Astrocyte (in vitro differentiated cells and primary cell): ENCODE measurements around the gene DDRGK1. TPM values are rescaled to one million over a fixed set of nuclear protein-coding genes. Genes with fewer than 3 reads are reported as not detected.

ENCODE experiments used
- DNase-seq: peaks from one replicate; pipeline ENCODE4 v3.0.0-alpha.2; 2010; ENCODE audit warnings: low read depth
- FAIRE-seq: peaks from 2 replicates; lab custom pipeline; 2011; peaks lifted over from hg19 to GRCh38; lab: Jason Lieb, UNC
- H2AFZ ChIP-seq: 2 replicates; pipeline ENCODE4 v1.6.0; 2012; ENCODE audit warnings: low read depth, low read length, inconsistent platforms
- H3K27ac ChIP-seq: 2 replicates; pipeline ENCODE4 v1.5.1; 2011; ENCODE audit warnings: low read depth, low read length, inconsistent platforms
- H3K27me3 ChIP-seq: 2 replicates; pipeline ENCODE4 v1.6.0; 2011; ENCODE audit warnings: low read length, inconsistent platforms; ENCODE audit not compliant: insufficient read depth
- H3K36me3 ChIP-seq: 2 replicates; pipeline ENCODE4 v1.5.1; 2011; ENCODE audit warnings: low read length, inconsistent platforms; ENCODE audit not compliant: insufficient read depth
- H3K4me1 ChIP-seq: 2 replicates; pipeline ENCODE4 v1.5.1; 2011; ENCODE audit warnings: low read length, inconsistent platforms; ENCODE audit not compliant: insufficient read depth
- H3K4me2 ChIP-seq: 2 replicates; pipeline ENCODE4 v1.6.0; 2012; ENCODE audit warnings: low read length, inconsistent platforms
- H3K4me3 ChIP-seq: 2 replicates; pipeline ENCODE4 v1.5.1; 2011; ENCODE audit warnings: low read depth, mild to moderate bottlenecking, low read length, inconsistent platforms; ENCODE audit not compliant: insufficient read depth
- H3K79me2 ChIP-seq: 2 replicates; pipeline ENCODE4 v1.6.0; 2012; ENCODE audit warnings: mild to moderate bottlenecking, low read length, inconsistent platforms; ENCODE audit not compliant: insufficient read depth
- H3K9ac ChIP-seq: 2 replicates; pipeline ENCODE4 v1.6.0; 2012; ENCODE audit warnings: mild to moderate bottlenecking, low read length, inconsistent platforms
- H3K9me3 ChIP-seq: 2 replicates; pipeline ENCODE4 v1.5.1; 2012; ENCODE audit warnings: low read depth, mild to moderate bottlenecking, low read length, inconsistent platforms; ENCODE audit not compliant: insufficient read depth
- H4K20me1 ChIP-seq: 2 replicates; pipeline ENCODE4 v1.6.0; 2012; ENCODE audit warnings: low read length, inconsistent platforms; ENCODE audit not compliant: insufficient read depth
- H3K27ac Mint-ChIP-seq: one replicate; pipeline ENCODE4 v1.8.0; 2021; ENCODE audit warnings: mild to moderate bottlenecking, mixed read lengths; ENCODE audit not compliant: unreplicated experiment
- H3K27me3 Mint-ChIP-seq: one replicate; pipeline ENCODE4 v1.8.0; 2021; ENCODE audit warnings: low read depth, mixed read lengths; ENCODE audit not compliant: unreplicated experiment
- H3K36me3 Mint-ChIP-seq: one replicate; pipeline ENCODE4 v1.8.0; 2021; ENCODE audit warnings: low read depth, mixed read lengths; ENCODE audit not compliant: unreplicated experiment
- H3K4me1 Mint-ChIP-seq: one replicate; pipeline ENCODE4 v1.8.0; 2021; ENCODE audit warnings: low read depth, mixed read lengths; ENCODE audit not compliant: unreplicated experiment
- H3K4me3 Mint-ChIP-seq: one replicate; pipeline ENCODE4 v1.8.0; 2021; ENCODE audit warnings: mild to moderate bottlenecking, moderate library complexity, mixed read lengths; ENCODE audit not compliant: unreplicated experiment
- H3K9me3 Mint-ChIP-seq: one replicate; pipeline ENCODE4 v1.8.0; 2021; ENCODE audit warnings: mild to moderate bottlenecking, mixed read lengths; ENCODE audit not compliant: unreplicated experiment
- EZH2 ChIP-seq: IDR thresholded peaks from 2 replicates; pipeline ENCODE4 v1.6.1; 2012; ENCODE audit warnings: mild to moderate bottlenecking, low read length, inconsistent platforms; ENCODE audit not compliant: insufficient read depth
- total RNA-seq: library from RNA; stranded (reverse); gene quantifications from 2 replicates; pipeline ENCODE4 v1.2.1, GENCODE V29; 2021
- TF ChIP-seq, protein P1 (sequence below): IDR thresholded peaks from 2 replicates; pipeline ENCODE4 v1.5.1; 2011; ENCODE audit warnings: low read depth, mild to moderate bottlenecking, inconsistent platforms, low read length, moderate library complexity; ENCODE audit not compliant: insufficient read depth

Gene DDRGK1
- total RNA-seq, 1 donor from 2014 or later: 36.7 TPM

- FAIRE-seq (no peak), DNase-seq (no peak)
- Mint-ChIP-seq H3K27ac (no peak overlapping the region), H3K4me1 (no peaks in the 10 kb centered on the region), H3K9me3 (no peaks in the 10 kb centered on the region), H3K4me3 (no peak overlapping the region), H3K27me3 (peaks cover 18% of the 10 kb centered on the region), H3K36me3 (peaks cover 10% of the 10 kb centered on the region)
- Histone ChIP-seq H3K27me3 (peaks cover 6% of the 10 kb centered on the region), H3K36me3 (peaks cover under 1% of the 10 kb centered on the region), H3K4me2 (no peak overlapping the region), H3K9ac (no peak overlapping the region), H3K9me3 (no peaks in the 10 kb centered on the region), H3K4me3 (no peak overlapping the region), H2AFZ (no peak overlapping the region), H3K27ac (no peak overlapping the region), H4K20me1 (peaks cover 3% of the 10 kb centered on the region), H3K79me2 (no peaks in the 10 kb centered on the region), H3K4me1 (peaks cover 10% of the 10 kb centered on the region)
- TF ChIP-seq, protein P1, sequence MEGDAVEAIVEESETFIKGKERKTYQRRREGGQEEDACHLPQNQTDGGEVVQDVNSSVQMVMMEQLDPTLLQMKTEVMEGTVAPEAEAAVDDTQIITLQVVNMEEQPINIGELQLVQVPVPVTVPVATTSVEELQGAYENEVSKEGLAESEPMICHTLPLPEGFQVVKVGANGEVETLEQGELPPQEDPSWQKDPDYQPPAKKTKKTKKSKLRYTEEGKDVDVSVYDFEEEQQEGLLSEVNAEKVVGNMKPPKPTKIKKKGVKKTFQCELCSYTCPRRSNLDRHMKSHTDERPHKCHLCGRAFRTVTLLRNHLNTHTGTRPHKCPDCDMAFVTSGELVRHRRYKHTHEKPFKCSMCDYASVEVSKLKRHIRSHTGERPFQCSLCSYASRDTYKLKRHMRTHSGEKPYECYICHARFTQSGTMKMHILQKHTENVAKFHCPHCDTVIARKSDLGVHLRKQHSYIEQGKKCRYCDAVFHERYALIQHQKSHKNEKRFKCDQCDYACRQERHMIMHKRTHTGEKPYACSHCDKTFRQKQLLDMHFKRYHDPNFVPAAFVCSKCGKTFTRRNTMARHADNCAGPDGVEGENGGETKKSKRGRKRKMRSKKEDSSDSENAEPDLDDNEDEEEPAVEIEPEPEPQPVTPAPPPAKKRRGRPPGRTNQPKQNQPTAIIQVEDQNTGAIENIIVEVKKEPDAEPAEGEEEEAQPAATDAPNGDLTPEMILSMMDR: no peak
- no peak for TF ChIP-seq EZH2
Observed at GRCh38 chr20:3247638-3248037, 43.2 kb upstream of the DDRGK1 start.

DNA sequence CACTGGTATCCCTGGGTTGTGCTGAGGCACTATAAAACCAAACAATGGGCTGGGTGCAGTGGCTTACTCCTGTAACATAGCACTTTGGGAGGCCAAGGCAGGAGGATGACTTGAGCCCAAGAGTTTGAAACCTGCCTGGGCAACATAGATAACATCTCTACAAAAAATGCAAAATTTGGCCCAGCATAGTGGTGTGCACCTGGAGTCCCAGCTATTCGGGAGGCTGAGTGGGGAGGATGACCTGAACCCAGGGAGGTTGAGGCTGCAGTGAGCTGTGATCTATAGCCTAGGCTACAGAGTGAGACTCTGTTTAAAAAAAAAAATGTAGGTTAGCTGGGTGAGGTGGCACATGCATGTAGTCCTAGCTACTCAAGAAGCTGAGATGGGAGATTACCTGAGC is 42.2 kb upstream of the DDRGK1 start:
- Mint-ChIP-seq H3K4me3 (no peak overlapping the region), H3K27me3 (peaks cover 18% of the 10 kb centered on the region), H3K4me1 (no peaks in the 10 kb centered on the region), H3K27ac (no peak overlapping the region), H3K36me3 (peaks cover 4% of the 10 kb centered on the region), H3K9me3 (no peaks in the 10 kb centered on the region)
- H3K4me3 ChIP-seq: no peak overlapping the region
- H4K20me1 ChIP-seq: peaks cover 3% of the 10 kb centered on the region
- no peaks in the 10 kb centered on the region for H3K79me2 ChIP-seq
- DNase-seq (no peak), FAIRE-seq (no peak)
- no peak overlapping the region for H3K9ac ChIP-seq
- H3K27me3 ChIP-seq: peaks cover 7% of the 10 kb centered on the region
- H3K9me3 ChIP-seq: no peaks in the 10 kb centered on the region
- H3K4me1 ChIP-seq: peaks cover 10% of the 10 kb centered on the region
- TF ChIP-seq EZH2: no peak
- TF ChIP-seq, protein P1: no peak
- H3K27ac ChIP-seq: no peak overlapping the region
- no peak overlapping the region for H2AFZ ChIP-seq
- H3K36me3 ChIP-seq: no peaks in the 10 kb centered on the region
- H3K4me2 ChIP-seq: no peak overlapping the region

DNA sequence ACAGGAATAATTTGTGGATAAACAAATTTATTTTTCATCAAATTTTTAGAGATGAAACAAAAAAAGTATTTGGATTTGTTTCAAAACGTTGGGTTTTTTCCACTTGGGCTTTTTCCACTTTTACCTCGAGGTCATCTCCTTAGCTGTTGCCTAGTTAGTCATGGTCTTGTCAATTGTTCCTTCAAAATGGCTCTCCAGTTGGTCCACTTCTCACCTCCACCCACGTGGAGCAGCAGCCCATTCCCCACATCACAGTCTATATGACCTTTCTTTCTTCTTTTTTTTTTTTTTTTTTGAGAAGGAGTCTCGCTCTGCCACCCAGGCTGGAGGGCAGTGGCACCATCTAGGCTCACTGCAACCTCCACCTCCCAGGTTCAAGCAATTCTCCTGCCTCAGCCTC is 41.2 kb upstream of the DDRGK1 start:
- TF ChIP-seq, protein P1: no peak
- TF ChIP-seq EZH2: no peak
- H3K36me3 Mint-ChIP-seq: peaks cover 4% of the 10 kb centered on the region
- Histone ChIP-seq H3K27ac (no peak overlapping the region), H3K4me3 (no peak overlapping the region), H4K20me1 (peaks cover 3% of the 10 kb centered on the region), H3K9me3 (no peaks in the 10 kb centered on the region), H3K9ac (no peak overlapping the region), H3K36me3 (no peaks in the 10 kb centered on the region), H3K4me2 (no peak overlapping the region), H3K4me1 (peaks cover 10% of the 10 kb centered on the region), H3K79me2 (no peaks in the 10 kb centered on the region), H3K27me3 (peaks cover 14% of the 10 kb centered on the region), H2AFZ (no peak overlapping the region)
- peaks cover 22% of the 10 kb centered on the region for H3K27me3 Mint-ChIP-seq
- FAIRE-seq: no peak
- H3K27ac Mint-ChIP-seq: no peak overlapping the region
- H3K4me1 Mint-ChIP-seq: no peaks in the 10 kb centered on the region
- H3K4me3 Mint-ChIP-seq: no peak overlapping the region
- no peak for DNase-seq
- no peaks in the 10 kb centered on the region for H3K9me3 Mint-ChIP-seq
